Hematopoietic multipotent progenitor cell treated with erythropoietin and hydrocortisone succinate and interleukin-3 and kit ligand, for 4 days (in vitro differentiated cells): ENCODE measurements around the gene RASGEF1C.

Experiments used
- DNase-seq: peaks from one replicate; pipeline ENCODE4 v3.0.0-alpha.2; 2015

RASGEF1C gene

DNA sequence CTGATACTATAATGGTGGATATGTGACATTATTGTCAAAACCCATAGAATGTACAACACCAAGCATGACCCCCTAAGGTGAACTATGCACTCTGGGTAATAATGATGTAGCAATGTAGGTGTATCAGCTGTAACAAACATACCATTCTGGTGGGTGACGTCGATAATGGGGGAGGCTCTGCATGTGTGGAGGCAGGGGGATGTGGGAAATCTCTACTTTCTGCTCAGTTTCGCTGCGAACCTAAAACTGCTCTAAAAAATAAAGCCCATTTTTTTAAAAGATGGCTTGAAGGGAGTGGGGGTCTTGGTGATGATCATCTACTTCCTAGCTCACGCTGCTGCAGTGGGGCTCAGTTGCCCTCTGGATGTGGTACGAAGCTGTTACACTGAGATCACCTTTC is 51.1 kb downstream of the RASGEF1C start:
- DNase-seq: no peak

DNA sequence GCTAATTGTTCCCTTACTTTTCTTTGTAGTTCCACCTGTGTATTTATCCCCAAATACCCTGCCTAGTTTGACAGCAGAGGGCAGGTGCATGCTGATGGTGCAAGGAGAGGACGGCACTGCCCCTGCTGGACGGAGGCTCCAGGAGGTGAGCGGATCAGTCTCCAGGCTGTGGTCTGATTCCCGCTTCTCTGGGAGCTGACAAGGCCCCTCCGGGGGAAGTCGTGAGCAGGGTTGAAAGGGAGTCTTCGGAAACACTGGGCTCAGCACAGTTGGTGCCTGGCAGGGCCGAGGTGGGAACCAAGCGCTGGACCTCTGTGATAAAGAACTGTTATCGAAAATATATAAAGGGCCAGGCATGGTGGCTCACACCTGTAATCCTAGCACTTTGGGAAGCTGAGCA is 52.9 kb downstream of the RASGEF1C start:
- no peak for DNase-seq

DNA sequence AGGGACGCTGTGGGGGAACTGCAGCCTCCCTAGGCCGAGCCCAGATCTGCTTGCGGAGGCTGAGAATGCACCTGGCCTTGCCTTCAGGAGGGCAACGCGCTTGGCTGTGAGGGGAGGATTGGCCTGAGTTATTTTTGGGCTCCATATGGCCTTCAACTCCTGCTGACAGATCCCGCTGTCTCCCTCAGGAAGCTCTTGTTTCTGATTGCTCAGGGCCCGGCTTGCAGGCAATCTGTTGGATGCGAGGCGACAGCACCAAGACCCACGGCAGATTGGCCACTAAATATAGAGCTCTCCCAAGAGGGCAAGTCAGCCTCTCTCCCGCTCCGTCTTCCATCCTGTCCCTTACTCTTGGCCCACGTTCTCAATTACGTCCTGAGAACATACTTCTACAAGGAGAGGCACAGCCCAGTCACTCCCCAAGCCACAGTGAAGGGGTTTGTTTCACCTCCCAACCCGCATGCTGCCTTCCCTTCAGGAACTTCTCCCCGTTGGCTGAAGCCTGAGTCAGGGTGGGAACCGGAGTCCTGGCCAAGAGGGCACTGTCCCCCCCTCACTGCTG is 53.6 kb downstream of the RASGEF1C start:
- no peak for DNase-seq

DNA sequence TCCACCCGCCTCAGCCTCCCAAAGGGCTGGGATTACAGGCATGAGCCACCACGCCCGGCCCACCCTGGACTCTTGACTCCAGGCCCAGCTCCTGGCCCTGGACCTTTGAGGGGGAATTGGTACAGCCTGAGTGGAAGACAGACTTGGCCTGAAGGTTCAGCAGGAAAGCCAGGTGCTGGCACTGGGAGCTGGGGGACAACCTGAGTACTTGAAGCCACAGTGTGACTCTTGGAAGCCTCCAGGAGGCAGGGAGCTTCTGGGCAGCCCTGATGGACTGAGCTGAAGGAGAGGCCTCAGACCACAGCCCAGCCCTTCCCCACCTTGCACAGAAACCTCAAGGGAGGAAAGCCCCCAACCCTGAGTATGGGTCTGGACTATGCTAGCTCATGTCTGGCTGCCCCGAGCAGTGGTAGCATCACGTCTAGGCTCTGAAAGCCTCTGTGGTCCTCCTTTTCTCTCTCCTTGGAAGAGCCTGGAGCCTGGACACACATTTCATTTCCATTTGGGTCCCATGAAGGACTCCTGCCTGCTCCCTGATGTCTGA is 54.1 kb downstream of the RASGEF1C start:
- no peak for DNase-seq

DNA sequence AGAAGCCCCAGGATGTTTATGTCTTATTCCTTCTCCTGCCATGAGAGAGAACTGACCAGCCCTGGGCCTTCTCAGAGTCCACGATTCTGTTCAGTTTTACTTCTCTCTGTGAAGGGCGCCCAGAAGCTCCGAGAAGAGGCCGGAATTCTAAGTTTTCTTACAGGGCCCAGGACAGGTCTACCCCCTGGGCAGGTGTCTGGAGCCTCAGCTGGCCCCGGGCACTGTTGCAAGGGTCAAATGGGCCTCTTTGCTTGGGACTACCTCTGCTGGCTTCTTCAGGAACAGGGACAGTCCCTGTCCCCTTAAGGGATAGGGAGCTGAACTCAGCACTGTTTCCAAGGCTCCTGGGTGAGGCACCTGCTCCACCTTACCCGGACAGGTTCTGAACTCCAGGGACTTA is 55.0 kb downstream of the RASGEF1C start:
- no peak for DNase-seq

DNA sequence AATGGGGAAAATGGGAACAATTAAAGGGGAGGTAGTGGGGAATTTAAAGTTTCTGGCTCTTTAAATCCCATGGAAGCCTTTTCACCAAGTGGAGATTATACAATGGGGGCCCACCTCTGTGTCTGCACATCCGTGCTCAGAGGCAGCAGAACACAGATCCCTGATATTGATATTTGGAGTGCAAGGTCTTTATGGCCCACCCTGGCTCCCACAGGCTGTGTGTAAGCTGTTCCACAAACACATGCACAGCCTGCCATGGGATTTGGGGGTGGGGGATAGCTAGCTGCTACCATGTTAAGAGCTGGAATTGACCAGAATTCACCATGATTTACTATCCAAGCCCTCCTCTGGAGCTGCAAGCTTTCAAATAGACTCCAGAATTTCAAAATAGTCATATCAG is 55.9 kb downstream of the RASGEF1C start:
- no peak for DNase-seq

DNA sequence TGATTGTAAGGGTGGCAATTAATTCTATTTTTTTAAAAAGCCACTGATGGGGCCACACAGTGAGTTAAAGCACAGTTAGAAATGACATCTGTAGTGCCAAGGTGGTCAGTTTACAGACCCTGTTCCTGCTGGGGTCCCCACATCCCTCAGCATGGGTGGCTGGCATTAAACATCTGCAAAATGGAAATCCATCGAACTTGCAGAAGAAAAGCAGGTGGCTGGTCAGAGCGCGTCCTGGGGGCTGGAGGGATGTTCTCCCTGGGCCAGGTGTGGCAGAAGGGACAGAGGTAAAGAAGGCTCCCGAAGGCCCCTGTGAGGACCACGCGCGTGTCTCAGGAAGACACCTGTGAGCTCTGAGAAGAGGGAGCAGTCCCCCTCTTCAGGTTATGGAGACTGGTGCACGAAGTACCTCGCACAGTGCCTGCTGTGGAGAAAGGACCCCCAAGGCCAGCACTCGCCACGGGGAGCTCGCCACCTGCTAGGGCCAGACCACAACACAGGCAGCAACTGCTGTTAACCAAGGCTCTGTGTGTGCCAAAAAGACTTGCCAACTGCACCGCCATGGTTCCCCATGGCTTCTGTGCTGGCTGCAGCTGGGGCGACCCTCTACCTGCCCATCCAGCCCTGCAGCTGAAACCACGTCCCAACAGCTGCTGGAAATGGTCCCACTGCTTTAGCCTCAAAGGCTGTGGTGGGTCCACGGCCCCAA is 65.2 kb downstream of the RASGEF1C start:
- DNase-seq: no peak

DNA sequence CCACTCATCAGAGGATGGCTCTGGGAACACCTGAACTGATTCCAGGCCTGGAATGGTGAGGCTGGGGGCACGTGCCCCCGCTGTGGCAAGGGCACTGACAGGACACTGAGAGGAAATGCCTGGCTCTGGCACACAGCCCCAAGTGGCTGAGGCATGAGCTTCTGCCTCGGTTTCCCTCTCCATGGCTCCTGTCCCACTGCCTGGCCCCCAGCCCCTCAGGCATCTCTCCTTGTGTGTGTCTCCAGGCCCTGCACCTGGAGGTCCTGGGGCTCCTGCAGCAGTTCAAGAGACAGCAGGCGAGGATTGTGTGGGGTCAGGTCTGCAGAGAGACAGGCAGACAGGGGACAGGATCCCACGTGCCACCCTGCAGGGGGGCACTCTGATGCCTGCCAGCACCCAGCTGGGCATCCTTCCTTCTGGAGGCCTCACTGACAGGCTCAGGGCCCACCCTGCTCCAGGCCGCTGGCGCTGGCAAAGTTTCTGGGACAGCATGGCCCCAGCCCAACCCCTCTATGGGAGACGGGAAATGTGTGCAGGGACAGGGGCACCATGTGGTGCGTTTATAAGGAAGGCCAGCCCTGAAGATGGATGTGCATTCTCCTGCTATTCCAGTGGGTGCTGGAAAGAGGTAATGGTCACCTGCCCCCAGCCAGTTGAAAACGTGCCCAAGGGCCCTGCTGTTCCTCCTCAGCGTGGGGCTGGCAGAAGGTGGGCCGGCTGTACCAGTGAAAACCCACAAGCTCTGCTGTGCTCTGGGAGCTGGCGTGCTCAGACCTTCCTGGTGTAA is 66.0 kb downstream of the RASGEF1C start:
- no peak for DNase-seq

DNA sequence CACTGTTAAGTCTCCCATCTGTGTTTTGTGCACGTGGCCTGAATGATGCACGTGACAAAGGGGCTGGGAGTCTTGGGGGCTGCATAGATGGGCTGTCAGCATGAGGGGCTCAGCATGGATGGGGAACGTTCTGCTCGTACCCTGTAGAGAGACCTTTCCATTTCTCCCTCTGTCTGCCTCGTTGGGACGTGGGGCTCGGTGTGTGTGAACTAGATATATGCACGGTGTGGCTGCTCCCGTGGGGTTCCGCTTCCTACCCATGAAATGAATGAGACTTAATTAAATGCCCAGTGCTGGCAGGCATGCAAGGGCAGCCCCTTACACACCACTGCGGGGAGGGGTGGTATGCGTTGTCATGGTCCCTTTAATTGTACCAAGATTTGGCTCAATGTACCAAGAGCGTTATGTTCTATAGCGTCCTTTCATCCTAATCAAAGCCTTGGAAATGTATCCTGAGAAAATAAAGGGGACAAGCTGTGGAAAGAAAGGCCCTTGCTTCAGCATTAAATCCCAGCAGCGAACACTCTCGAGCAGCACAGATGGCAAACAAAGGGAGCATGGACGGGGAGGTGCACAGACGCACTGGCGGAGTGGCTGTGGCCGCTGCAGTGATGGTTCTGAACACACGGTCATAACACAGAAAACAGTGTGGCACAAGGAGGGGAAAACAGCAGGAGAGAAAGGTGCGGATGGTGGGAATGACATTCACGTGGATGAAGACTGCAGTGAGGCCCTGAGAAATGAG is 66.8 kb downstream of the RASGEF1C start:
- no peak for DNase-seq

DNA sequence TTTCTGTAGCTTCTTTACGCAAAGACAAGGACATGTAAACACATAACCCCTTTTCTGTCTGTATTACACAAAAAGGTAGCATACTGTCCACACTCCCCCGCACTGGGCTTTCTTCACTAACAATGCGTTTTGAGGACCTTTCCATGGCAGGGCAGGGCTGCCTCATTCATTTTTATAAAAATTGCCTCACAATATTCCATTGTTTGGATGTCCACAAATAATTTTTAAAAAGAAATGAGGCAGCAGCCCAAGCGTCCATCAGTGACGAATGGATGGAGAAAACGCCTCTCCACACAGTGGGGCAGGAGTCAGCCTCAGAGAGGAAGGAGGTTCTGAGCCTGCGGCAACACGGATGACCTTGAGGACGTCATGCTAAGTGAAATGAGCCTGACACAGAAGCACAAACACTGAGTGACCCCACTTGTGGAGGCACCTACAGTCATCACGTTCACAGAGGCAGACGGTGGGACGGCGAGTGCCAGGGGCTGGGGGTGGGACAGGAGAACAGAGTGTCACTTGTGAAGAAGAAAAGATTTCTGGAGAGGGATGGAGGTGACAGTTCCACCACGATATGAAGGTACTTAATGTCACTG is 67.8 kb downstream of the RASGEF1C start:
- no peak for DNase-seq

DNA sequence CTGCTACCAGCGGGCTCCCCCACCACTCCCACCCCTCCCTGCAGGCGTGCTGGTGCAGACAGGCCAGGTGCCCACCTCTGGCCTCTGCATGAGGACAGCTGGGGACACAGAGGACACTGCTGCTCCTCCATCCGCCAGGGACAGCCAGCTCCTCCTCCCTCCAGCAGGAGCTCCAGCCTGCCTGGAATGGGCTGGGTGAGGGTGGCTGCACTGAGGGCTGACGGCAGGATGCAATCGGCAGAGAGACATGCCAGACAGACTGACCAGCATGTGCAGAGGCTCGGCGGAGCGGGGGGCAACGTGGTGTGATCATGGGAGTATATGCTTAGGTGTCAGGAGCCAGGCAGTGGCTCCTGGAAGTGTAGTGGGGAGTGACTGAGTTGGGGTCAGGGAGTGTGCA is 68.4 kb downstream of the RASGEF1C start:
- DNase-seq: no peak

DNA sequence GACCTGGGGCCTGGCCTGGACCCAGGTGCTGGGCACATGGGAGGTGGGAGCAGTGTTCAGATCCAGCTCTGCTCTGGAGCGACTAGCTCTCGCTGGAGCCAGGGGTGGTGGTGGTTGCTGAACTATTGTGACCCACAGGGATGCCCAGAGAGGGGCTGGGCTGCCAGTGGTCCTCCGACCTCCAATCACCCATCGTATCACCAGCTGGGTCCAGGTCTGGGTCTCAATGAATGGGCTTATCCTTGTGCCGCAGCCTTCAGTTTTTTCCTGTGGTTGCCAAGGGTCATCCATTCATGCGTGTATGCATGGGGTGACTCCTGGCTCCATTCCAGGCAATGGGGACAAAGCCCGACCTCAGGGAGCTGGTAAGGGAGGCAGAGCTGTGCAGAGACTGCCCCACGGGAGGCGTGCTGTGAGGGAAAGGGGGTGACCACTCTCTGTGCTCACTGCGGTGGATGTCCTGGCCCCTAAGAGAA is 68.9 kb downstream of the RASGEF1C start:
- DNase-seq: no peak

DNA sequence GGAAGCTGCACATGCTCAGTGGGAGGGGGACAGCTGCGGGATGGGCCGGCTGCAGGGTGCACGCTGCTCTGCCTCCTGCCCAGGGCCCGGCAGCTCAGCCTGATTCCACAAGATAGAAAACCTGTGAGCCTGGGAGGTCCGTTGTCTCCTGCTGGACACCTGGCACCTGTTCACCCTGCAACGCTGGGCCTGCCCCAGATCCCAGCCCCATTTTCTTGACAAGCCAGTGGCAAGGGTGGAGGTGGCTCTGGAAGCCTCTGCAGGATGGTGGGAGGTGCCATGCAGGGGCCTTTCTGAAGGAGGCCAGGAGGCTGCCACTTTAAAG is 69.3 kb downstream of the RASGEF1C start:
- DNase-seq: no peak

DNA sequence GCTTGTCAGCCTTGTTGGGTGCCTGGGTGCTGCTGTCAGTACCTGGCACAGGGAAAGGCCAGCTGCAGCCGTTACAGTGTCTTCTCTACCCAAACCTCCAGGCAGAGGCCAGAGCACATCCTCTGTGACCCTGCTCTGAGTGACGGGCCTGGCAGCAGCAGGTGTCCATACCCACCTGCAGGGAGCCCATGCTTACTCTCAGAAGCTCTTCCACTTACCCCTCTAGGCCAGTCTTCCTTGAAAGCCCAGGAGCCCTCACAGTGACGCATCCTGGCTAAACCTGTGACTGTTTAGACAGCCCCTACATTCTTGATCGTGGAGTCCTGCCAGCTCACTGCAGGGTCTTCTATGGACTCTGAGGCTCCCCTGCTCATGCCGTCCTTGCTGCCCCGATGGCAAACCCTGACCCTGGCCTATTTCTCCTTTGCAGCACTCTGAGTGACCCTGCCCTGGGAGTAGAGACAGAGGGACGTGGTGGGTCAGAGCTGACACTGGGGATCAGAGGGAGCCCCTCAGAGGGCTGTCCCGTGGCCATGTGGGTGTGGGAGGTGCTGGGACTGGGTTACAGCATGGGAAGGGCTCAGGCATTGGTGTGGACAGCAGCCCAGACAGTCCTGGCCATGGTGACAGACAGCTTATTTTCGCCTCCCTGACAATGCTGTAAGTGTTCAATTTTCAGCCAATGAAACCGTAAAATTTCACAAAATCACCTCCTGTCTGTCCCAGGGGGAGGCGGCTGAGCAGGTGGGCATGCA is 69.9 kb downstream of the RASGEF1C start:
- DNase-seq: no peak

DNA sequence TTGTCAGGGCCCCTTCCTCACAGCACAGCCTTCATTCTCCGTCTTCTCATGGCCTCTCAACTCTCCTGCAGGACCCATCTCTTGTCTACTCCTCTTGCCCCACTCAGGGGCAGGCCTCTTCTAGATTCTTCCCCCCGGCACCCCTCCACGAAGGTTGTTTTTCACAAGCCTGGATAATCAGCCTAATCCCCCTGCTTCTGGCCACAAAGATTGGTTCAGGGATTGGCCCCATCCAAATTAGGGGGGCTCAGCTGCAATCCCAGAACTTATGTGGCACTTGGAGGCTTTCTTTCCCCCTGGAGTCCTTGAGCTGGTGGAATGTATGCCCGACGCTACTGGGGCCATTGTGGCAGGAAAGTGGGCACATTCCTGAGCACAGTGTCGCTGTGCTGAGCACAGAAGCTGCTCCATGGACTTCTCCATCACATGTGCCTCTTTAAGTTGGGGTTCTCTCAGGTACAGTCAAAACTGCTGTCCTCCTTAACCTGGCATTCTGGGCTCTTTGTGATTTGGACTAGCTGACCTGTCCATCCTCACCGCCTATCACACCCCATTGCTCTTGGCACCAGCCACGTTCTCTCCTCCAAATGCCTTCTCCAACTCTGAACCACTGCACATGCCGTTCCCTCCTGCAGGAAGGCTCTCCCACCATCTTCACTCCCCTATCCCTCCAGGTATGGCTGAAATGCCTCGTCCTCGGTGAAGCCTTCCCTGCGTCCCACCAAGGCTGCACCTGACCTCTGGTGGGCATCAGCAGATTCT is 70.6 kb downstream of the RASGEF1C start:
- DNase-seq: no peak

DNA sequence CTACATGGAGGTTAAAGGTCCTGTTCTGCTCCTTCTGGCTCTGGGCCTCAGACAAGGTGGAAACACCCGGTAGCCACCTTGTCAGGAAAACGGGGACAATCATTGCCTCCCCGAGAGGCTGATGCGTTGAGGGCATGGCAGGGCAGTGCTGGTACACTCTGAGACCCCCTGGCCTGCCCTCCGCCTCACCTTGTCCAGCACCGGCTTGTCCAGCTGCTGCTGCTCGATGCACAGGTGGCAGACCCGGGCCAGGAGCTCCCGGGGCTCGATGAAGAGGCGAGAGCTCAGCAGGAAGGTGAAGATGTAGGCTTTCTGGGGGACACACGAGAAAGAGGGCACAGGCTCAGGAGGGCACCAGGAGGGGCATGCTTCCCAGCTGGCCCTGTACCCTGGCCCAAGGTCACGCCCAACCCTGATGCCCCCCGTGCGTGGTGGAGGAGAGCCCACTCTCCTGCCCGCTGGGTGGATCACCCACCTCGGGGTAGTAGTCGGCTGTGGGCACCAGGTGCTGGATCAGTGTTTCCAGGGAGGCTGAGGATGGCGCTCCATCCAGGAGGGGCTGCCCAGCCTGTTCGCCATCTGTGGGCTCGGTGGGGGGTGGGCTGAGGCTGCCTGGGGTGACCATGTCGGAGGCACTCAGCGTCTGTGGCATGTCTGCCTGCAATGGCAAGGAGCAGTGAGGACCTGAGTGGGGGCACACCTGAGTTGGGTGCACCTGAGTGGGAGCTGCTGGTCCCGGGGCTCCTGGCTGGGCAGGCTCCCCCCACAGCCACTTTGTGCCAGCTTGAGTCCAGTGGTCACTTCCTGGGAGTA is 71.4 kb downstream of the RASGEF1C start:
- DNase-seq: no peak

DNA sequence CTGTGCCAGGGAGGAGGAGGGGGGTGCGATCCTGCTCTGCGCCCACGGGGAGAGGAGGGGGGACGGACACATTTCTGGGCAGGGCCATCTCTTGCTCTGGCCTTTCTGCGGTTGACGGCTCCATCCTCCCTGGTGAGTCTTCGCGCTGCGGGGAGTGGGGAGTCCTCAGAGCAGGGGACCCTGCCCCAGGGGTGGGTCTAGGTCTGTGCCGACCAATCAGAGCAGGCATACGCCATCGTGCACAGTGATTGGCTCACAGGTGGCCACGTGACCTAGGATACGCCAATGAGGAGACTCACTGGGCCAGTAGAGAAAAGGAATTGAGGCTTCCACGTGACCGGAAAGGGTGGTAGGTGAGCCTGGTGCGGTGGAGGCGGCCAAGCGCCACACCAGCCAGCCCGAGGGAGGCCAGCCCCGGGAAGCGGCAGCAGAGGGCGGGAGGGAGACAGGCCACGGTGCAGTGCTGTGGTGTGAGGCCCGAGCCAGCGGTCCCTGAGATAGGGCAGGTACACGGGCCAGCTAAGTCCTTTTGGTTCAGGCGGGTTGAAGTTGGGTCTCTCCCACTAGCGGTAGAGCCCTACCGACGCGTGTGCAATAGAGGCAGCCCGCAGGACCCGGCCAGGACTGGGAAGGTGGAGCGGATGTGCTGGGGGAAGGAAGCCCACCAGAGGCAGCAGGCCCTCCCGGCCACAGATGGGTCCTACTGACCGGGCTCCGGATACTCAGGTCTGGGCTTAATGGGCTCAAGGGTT is 72.2 kb downstream of the RASGEF1C start:
- no peak for DNase-seq

DNA sequence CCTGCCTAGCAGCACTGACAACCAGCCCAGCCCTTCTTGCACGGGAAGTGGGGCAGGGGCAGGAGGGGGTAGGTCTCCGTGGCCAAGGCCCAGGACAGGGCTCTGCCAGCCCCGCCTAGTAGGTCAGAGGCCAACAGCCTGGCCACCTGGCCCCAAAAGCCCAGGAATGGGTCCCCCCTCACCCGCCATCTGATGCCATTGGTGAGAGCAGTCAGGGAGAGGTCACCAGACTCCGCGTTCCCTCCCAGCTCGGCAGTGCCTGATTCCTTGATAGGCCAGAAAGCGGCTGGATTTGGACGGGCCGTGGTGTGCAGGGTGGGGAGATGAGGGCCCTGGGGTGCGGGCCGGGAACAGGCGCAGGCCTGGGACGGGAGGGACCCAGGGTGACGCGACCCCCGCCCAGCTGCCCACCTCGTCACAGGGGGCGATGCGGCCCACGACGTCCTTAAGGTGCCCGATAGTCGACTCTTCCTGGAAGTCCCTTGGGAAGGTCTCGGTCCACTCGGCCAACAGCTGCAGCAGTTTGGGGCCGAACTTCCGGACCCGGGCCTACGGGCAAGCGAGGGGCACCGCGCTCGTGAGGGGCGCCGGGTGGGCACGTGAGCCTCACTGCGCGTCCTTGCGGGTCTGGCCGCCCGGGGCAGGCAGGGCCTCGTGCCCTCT is 72.9 kb downstream of the RASGEF1C start:
- no peak for DNase-seq
